Activated CD8-positive, alpha-beta memory T cell treated with anti-CD3 and anti-CD28 coated beads, Interleukin-2, amount 10 ng/mL, durations not matched to agents 7 days and 5 days (primary cell): ENCODE measurements around the gene NTPCR. TPM values are rescaled to one million over a fixed set of nuclear protein-coding genes. Genes with fewer than 3 reads are reported as not detected.

Experiments
- ATAC-seq: fragments of 150-1000 bp; cut with Tn5 transposase; one replicate; pipeline ENCODE4 v1.10.0; 2021; ENCODE audit warnings: moderate library complexity
- CTCF ChIA-PET: fragments of 350-600 bp; sonication (Branson Sonifier 250); formaldehyde crosslinking; loops from one replicate; lab custom pipeline; 2021; ENCODE audit warnings: antibody characterized with exemption; lab: Charles Lee
- DNase-seq: peaks from one replicate; pipeline ENCODE4 v3.0.0-alpha.2; 2020
- H3K27ac Mint-ChIP-seq: one replicate; pipeline ENCODE4 v1.8.0; 2021; ENCODE audit warnings: mild to moderate bottlenecking, mixed read lengths
- H3K27me3 Mint-ChIP-seq: one replicate; pipeline ENCODE4 v1.8.0; 2021; ENCODE audit warnings: mixed read lengths
- H3K36me3 Mint-ChIP-seq: one replicate; pipeline ENCODE4 v1.8.0; 2021; ENCODE audit warnings: mild to moderate bottlenecking, mixed read lengths
- H3K4me1 Mint-ChIP-seq: one replicate; pipeline ENCODE4 v1.8.0; 2021; ENCODE audit warnings: mixed read lengths
- H3K4me3 Mint-ChIP-seq: one replicate; pipeline ENCODE4 v1.8.0; 2021; ENCODE audit warnings: mild to moderate bottlenecking, moderate library complexity, mixed read lengths
- H3K9me3 Mint-ChIP-seq: one replicate; pipeline ENCODE4 v1.8.0; 2022; ENCODE audit warnings: low read depth, mixed read lengths
- total RNA-seq, 2 experiments: library from RNA; stranded (reverse); gene quantifications; one replicate each; pipeline ENCODE4 v1.2.3, GENCODE V29; 2021

The NTPCR gene
- total RNA-seq, 2 experiments from 2014 or later, result 27.2 to 27.5 TPM

- Mint-ChIP-seq H3K4me1 (peaks cover 9% of the 10 kb centered on the region), H3K27me3 (no peaks in the 10 kb centered on the region), H3K36me3 (peaks cover 7% of the 10 kb centered on the region), H3K4me3 (no peak overlapping the region), H3K27ac (no peak overlapping the region), H3K9me3 (no peaks in the 10 kb centered on the region)
- CTCF ChIA-PET, result interaction anchor here (1.6 kb wide), 1 partner anchor 14 kb away, joined by 3 read pairs; no protein-coding TSS in a partner anchor
- ATAC-seq (no peak), DNase-seq (peak; percentile 31)
Observed at GRCh38 chr1:232985882-232986526, 35.6 kb downstream of the NTPCR start.

DNA sequence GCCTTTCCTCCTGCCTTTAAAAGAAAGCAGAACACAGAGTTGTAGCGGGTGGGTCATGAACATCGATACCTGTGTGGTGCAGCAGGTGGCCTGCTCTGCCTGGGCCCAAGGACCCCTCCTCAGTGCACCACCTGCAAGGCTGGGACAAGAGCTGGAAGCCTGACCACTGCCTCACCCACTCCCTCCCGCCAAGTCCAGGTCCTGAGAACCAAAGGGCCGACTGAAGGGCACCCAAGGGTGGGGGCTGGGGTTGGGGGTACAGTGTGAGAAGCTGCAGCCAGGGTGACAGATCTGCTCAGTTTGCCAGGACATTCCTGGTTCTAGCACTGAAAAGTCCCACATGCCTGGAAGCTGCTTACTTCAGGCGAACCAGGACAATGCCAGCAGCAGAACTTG is 36.1 kb downstream of the NTPCR start:
- peak; percentile 3 for DNase-seq
- no peak for ATAC-seq
- CTCF ChIA-PET, result interaction anchor here (1.6 kb wide), 1 partner anchor 14 kb away, joined by 3 read pairs; no protein-coding TSS in a partner anchor
- Mint-ChIP-seq H3K27ac (no peak overlapping the region), H3K36me3 (peaks cover 12% of the 10 kb centered on the region), H3K4me3 (no peak overlapping the region), H3K27me3 (no peaks in the 10 kb centered on the region), H3K9me3 (no peaks in the 10 kb centered on the region), H3K4me1 (peaks cover 12% of the 10 kb centered on the region)

- DNase-seq (peak; percentile 23), ATAC-seq (no peak)
- no peak overlapping the region for H3K4me3 Mint-ChIP-seq
- peaks cover 12% of the 10 kb centered on the region for H3K4me1 Mint-ChIP-seq
- H3K36me3 Mint-ChIP-seq, result peaks cover 13% of the 10 kb centered on the region
- H3K27ac Mint-ChIP-seq, result no peak overlapping the region
- H3K27me3 Mint-ChIP-seq, result no peaks in the 10 kb centered on the region
- CTCF ChIA-PET, result interaction anchor here (1.6 kb wide), 1 partner anchor 13 kb away, joined by 3 read pairs; no protein-coding TSS in a partner anchor
- H3K9me3 Mint-ChIP-seq, result no peaks in the 10 kb centered on the region
Observed at GRCh38 chr1:232987046-232987773, 36.8 kb downstream of the NTPCR start.

GRCh38 chr1:232987774-232988140 is 37.3 kb downstream of the NTPCR start:
- Mint-ChIP-seq H3K9me3 (no peaks in the 10 kb centered on the region), H3K27ac (no peak overlapping the region), H3K4me1 (peaks cover 12% of the 10 kb centered on the region), H3K4me3 (no peak overlapping the region), H3K36me3 (peaks cover 19% of the 10 kb centered on the region), H3K27me3 (no peaks in the 10 kb centered on the region)
- DNase-seq (no peak), ATAC-seq (no peak)
- CTCF ChIA-PET, result interaction anchor here (1.6 kb wide), 1 partner anchor 13 kb away, joined by 3 read pairs; no protein-coding TSS in a partner anchor

GRCh38 chr1:232988572-232989040 is 38.2 kb downstream of the NTPCR start:
- Mint-ChIP-seq H3K36me3 (peaks cover 26% of the 10 kb centered on the region), H3K27ac (no peak overlapping the region), H3K27me3 (no peaks in the 10 kb centered on the region), H3K4me1 (peaks cover 12% of the 10 kb centered on the region), H3K4me3 (no peak overlapping the region), H3K9me3 (peaks cover 6% of the 10 kb centered on the region)
- DNase-seq (no peak), ATAC-seq (no peak)
- CTCF ChIA-PET, result no interaction called here

DNA sequence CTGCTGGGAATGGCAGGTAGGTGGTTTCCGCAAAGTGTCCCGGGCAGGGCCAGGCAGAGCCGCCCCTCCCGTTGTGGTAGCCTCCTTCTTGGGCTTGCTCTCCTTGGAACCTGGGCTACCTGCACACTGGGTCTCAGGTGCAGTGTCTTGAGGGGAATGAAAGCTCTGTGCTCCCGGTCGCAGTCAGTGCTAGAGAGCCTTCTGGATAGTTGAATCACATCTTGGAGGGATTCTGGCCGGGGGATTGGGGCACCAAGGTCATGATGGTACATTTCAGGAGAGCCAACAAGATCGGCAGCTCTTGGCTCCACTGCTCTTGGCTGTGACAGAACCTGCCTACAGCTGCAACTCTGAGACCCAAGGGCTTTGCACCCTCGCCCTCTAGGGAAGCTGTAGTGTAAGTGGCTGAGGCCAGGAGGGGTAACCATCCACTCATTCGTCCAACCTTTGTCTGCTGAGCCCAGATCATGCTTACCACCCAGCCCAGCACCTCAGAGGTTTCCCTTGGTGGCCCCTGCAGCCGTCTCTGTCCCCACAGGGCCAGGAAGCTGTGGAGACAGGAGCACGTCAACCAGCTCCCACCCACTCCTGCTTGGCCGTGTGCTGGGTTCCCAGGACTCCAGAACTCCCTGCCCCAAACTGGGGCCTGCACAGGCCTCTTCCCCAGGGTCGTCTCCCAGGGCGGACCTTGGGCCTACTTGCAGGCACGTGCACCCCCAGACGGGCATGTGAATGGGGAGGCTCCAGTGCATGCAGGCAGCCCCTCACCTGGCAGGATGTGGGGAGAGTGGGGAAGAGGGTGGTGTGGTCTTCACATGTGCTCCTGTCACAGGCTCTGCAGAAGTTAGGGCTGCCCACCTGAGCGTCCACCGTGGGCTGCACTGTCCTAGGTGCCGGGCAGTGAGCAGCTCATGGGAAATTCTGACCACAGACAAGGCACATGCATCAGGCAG is 40.0 kb downstream of the NTPCR start:
- peaks cover 12% of the 10 kb centered on the region for H3K9me3 Mint-ChIP-seq

DNA sequence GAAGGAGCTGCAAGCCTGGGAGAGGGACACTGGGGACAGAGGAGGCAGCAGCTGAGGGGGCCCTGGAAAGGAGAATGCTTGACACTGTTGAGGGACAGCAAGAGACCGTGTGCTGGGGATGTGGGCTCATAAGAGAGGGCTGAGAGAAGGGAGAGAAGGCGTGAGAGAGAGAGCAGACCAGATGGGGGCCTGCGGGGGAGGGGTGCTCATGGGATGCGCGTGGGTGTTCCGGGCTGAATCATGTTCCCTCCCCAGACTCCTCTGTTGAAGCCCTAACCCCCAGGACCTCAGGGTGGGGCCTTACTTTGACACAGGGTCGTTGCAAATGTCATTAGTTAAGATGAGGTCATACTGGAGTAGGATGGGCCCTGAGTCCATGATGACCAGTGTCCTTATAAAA is 40.8 kb downstream of the NTPCR start:
- no peaks in the 10 kb centered on the region for H3K27me3 Mint-ChIP-seq
- DNase-seq (no peak), ATAC-seq (no peak)
- H3K4me1 Mint-ChIP-seq, result peaks cover 12% of the 10 kb centered on the region
- peaks cover 41% of the 10 kb centered on the region for H3K36me3 Mint-ChIP-seq
- H3K4me3 Mint-ChIP-seq, result no peak overlapping the region
- peaks cover 12% of the 10 kb centered on the region for H3K9me3 Mint-ChIP-seq
- no peak overlapping the region for H3K27ac Mint-ChIP-seq
- CTCF ChIA-PET, result no interaction called here

More for the DNA sequence above, 40.0 kb downstream of the NTPCR start:
- ATAC-seq (peak; percentile 39), DNase-seq (no peak)
- no peaks in the 10 kb centered on the region for H3K27me3 Mint-ChIP-seq
- peaks cover 39% of the 10 kb centered on the region for H3K36me3 Mint-ChIP-seq
- no peak overlapping the region for H3K27ac Mint-ChIP-seq
- H3K4me3 Mint-ChIP-seq, result no peak overlapping the region
- peaks cover 12% of the 10 kb centered on the region for H3K4me1 Mint-ChIP-seq
- CTCF ChIA-PET, result no interaction called here

DNA sequence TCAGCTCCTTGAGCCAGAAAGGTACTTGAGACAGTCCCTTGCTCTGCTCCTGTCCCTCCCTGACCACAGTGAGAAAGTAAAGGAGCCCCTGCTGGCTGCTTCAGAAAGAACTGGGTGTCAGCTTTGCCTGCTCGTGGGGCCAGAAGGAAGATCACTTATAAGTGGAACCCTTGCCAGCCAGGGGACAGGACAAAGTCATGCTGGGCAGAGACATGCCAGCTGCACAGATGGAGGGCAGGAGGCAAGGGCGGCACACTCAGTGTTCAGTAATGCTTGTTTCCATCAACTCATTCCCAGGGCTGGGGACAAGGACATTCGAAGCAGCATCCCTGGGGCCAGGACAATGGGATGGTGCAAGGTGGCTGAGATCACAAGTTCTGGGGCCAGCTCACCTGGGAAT is 41.8 kb downstream of the NTPCR start:
- ATAC-seq (no peak), DNase-seq (no peak)
- peaks cover 12% of the 10 kb centered on the region for H3K4me1 Mint-ChIP-seq
- CTCF ChIA-PET, result no interaction called here
- no peak overlapping the region for H3K4me3 Mint-ChIP-seq
- H3K27ac Mint-ChIP-seq, result no peak overlapping the region
- H3K9me3 Mint-ChIP-seq, result peaks cover 12% of the 10 kb centered on the region
- H3K27me3 Mint-ChIP-seq, result no peaks in the 10 kb centered on the region
- H3K36me3 Mint-ChIP-seq, result peaks cover 49% of the 10 kb centered on the region

DNA sequence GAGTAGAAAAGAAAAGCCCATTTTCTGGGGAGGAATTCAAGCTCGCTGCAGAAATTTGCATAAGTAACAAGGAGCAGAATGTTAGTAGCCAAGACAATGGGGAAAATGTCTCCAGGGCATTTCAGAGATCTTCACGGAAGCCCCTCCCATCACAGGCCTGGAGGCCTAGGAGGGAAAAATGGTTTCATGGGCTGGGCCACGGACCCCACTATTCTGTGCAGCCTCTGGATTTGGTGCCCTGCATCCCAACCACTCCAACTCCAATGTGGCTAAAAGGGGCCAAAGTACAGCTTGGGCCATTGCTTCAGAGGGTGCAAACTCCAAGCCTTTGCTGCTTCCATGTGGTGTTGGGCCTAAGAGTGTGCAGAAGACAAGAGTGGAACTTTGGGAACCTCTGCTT is 43.1 kb downstream of the NTPCR start:
- no peak for DNase-seq
- Mint-ChIP-seq H3K4me3 (no peak overlapping the region), H3K9me3 (peaks cover 12% of the 10 kb centered on the region), H3K36me3 (peaks cover 59% of the 10 kb centered on the region), H3K27ac (no peak overlapping the region), H3K27me3 (no peaks in the 10 kb centered on the region), H3K4me1 (peaks cover 12% of the 10 kb centered on the region)
- ATAC-seq, result no peak
- CTCF ChIA-PET, result no interaction called here

DNA sequence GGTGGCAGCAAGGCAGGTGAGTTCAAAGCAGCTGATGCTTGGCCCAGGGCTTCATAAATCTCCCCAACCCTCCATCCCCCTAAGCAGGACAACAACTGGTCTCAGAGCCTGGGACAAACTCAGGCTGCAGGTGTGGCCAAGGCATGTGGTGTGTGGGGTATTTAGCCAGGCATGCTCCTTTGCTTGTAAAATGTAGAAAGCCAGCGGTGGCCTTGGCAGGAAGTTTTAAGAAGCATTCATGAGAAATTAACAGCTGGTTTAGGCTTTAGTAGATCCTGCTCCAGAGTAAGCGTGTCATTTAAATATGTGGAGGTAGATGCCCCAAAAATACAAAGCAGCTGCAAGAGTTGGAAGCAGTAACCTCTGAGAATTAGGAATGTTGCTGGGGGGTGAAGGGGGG is 44.8 kb downstream of the NTPCR start:
- Mint-ChIP-seq H3K9me3 (peaks cover 12% of the 10 kb centered on the region), H3K36me3 (peaks cover 69% of the 10 kb centered on the region), H3K4me1 (peaks cover 11% of the 10 kb centered on the region), H3K4me3 (no peak overlapping the region), H3K27ac (no peak overlapping the region), H3K27me3 (no peaks in the 10 kb centered on the region)
- DNase-seq (no peak), ATAC-seq (no peak)
- CTCF ChIA-PET, result no interaction called here

GRCh38 chr1:232996143-232996542 is 45.7 kb downstream of the NTPCR start:
- CTCF ChIA-PET, result no interaction called here
- no peak for DNase-seq
- ATAC-seq, result no peak
- Mint-ChIP-seq H3K4me3 (no peak overlapping the region), H3K27ac (no peak overlapping the region), H3K9me3 (peaks cover 12% of the 10 kb centered on the region), H3K27me3 (no peaks in the 10 kb centered on the region), H3K36me3 (peaks cover 71% of the 10 kb centered on the region), H3K4me1 (peaks cover 2% of the 10 kb centered on the region)

DNA sequence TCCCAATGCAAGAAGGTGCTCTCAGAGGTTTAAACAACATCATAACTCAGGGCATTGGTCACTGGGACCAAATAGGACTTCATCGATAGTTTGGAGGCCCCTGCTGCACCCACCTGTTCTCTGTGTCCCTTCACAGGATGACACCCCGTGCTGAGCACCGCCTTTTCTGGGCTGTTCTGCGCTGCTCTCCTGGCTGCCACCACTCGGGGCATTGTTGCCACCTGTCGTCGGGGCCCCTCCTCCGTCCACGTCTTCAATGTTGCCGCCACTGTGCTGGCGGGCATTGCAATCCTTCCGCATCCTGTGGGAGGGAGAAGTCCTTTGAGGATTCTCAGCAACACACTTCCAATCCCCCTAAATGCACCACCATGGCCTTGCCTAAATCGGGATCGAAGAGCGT is 47.7 kb downstream of the NTPCR start:
- DNase-seq (no peak), ATAC-seq (no peak)
- Mint-ChIP-seq H3K4me1 (no peaks in the 10 kb centered on the region), H3K27me3 (no peaks in the 10 kb centered on the region), H3K36me3 (peaks cover 61% of the 10 kb centered on the region), H3K9me3 (peaks cover 11% of the 10 kb centered on the region), H3K4me3 (no peak overlapping the region), H3K27ac (no peak overlapping the region)
- CTCF ChIA-PET, result no interaction called here

DNA sequence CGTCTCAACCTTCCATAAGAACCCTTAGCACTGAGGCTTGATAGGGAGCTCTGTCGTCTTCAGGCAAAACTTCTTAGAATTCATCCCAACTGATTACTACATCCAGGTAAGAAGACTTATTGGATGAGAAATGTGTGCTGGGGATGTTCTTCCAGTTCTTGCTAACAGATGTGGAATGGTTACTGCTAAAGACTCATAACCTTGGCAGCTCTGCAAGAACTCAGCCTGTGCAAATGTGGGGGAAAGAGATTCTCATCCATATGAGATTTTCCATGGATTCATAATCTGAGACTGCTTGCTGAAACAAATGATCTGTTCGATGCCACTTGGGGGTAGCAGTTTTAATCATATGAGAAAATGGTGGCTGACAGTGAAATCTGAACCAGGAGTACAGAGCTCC is 48.2 kb downstream of the NTPCR start:
- peaks cover 58% of the 10 kb centered on the region for H3K36me3 Mint-ChIP-seq
- CTCF ChIA-PET, result no interaction called here
- no peaks in the 10 kb centered on the region for H3K4me1 Mint-ChIP-seq
- DNase-seq (no peak), ATAC-seq (no peak)
- no peak overlapping the region for H3K4me3 Mint-ChIP-seq
- H3K27me3 Mint-ChIP-seq, result no peaks in the 10 kb centered on the region
- H3K27ac Mint-ChIP-seq, result no peak overlapping the region
- peaks cover 9% of the 10 kb centered on the region for H3K9me3 Mint-ChIP-seq
